NCI-H526 (cell line): ENCODE results near the gene TSPAN13.
"Not testable (repeated sequence)": the region's sequence is repeated elsewhere in the genome, so short reads cannot be mapped to it uniquely, and the experiment has no call there.

Experiments used
- DNase-seq, 2 experiments: peaks; one replicate each; lab custom pipeline; 2025; lab: John Stamatoyannopoulos, UW

TSPAN13 gene

GRCh38 chr7:16740996-16741395 lies 12.6 kb upstream of the TSPAN13 start:
- DNase-seq, result no peak

GRCh38 chr7:16741676-16742075 lies 11.9 kb upstream of the TSPAN13 start:
- no peak for DNase-seq

GRCh38 chr7:16742547-16742946 lies 11.0 kb upstream of the TSPAN13 start:
- no peak for DNase-seq

- DNase-seq, result no peak
Measured at GRCh38 chr7:16743236-16743635, 10.3 kb upstream of the TSPAN13 start.

- DNase-seq, result no peak
Measured at GRCh38 chr7:16744518-16745250, 8.9 kb upstream of the TSPAN13 start.

GRCh38 chr7:16745645-16746044 lies 7.9 kb upstream of the TSPAN13 start:
- no peak for DNase-seq

- no peak for DNase-seq
Measured at GRCh38 chr7:16747102-16747501, 6.5 kb upstream of the TSPAN13 start.

GRCh38 chr7:16753932-16754855 lies 639 bp downstream of the TSPAN13 start:
- peak; percentile 68 to 82 for DNase-seq

GRCh38 chr7:16754856-16755317 lies 1.3 kb downstream of the TSPAN13 start:
- DNase-seq, result peak in 1 of 2 experiments; percentile 23

- DNase-seq, result peak in 1 of 2 experiments; percentile 21
Measured at GRCh38 chr7:16755397-16755796, 1.8 kb downstream of the TSPAN13 start.

- no peak for DNase-seq
Measured at GRCh38 chr7:16758036-16758435, 4.5 kb downstream of the TSPAN13 start.

- DNase-seq, result no peak
Measured at GRCh38 chr7:16758631-16759611, 5.4 kb downstream of the TSPAN13 start.

- DNase-seq, result no peak
Measured at GRCh38 chr7:16759840-16760239, 6.3 kb downstream of the TSPAN13 start.

- DNase-seq, result no peak
Measured at GRCh38 chr7:16762177-16762576, 8.6 kb downstream of the TSPAN13 start.

- DNase-seq, result no peak
Measured at GRCh38 chr7:16764942-16765341, 11.4 kb downstream of the TSPAN13 start.

- no peak for DNase-seq
Measured at GRCh38 chr7:16765436-16765859, 11.9 kb downstream of the TSPAN13 start.

GRCh38 chr7:16769994-16770393 lies 16.4 kb downstream of the TSPAN13 start:
- not testable (repeated sequence) for DNase-seq

GRCh38 chr7:16770657-16771329 lies 17.2 kb downstream of the TSPAN13 start:
- no peak for DNase-seq

GRCh38 chr7:16773326-16773725 lies 19.8 kb downstream of the TSPAN13 start:
- DNase-seq, result peak in 1 of 2 experiments; percentile 5

GRCh38 chr7:16773884-16774283 lies 20.3 kb downstream of the TSPAN13 start:
- no peak for DNase-seq

- DNase-seq, result no peak
Measured at GRCh38 chr7:16774294-16774693, 20.7 kb downstream of the TSPAN13 start.
